PC-3 (cell line): ENCODE results near the gene STX1A. TPM values are rescaled to one million over a fixed set of nuclear protein-coding genes. Genes with fewer than 3 reads are reported as not detected.

Experiments used
- ATAC-seq: fragments of 200-7000 bp; cut with Tn5 transposase; 2 replicates; pipeline ENCODE4 v1.9.1; 2020; ENCODE audit warnings: mild to moderate bottlenecking, moderate library complexity
- Bru-seq: library from RNA; stranded (reverse); fragments of 400-500 nt; gene quantifications from one replicate; lab custom pipeline; 2021; lab: Mats Ljungman, UMichigan
- BruChase-seq, 2 experiments: library from RNA; stranded (reverse); fragments of 400-500 nt; gene quantifications; one replicate each; lab custom pipeline; 2021; lab: Mats Ljungman, UMichigan
- BruUV-seq: library from RNA; stranded (reverse); fragments of 400-500 nt; replicated peaks from 2 replicates; lab custom pipeline; 2021; lab: Mats Ljungman, UMichigan
- CTCF ChIA-PET: fragments of 300-600 bp; sonication (Branson Sonifier 250); formaldehyde crosslinking; loops from one replicate; lab custom pipeline; 2022; ENCODE audit warnings: antibody characterized with exemption; lab: Charles Lee
- POLR2A ChIA-PET: fragments of 300-600 bp; sonication (Branson Sonifier 250); formaldehyde crosslinking; loops from one replicate; lab custom pipeline; 2022; ENCODE audit warnings: antibody characterized with exemption; ENCODE audit not compliant: unreplicated experiment; lab: Charles Lee
- DNase-seq: peaks from one replicate; pipeline ENCODE4 v3.0.0-alpha.2; 2015
- H2AFZ ChIP-seq: fragments of 300-600 bp; sonication (generic); 2 replicates; pipeline ENCODE4 v1.6.0; 2016; ENCODE audit warnings: antibody characterized with exemption, low read length
- H3F3A ChIP-seq: fragments of 300-600 bp; sonication (generic); one replicate; pipeline ENCODE4 v1.6.0; 2017; ENCODE audit warnings: antibody characterized with exemption, low read length, control low read depth, mild to moderate bottlenecking; ENCODE audit not compliant: unreplicated experiment
- H3K27ac ChIP-seq: fragments of 300-600 bp; sonication (generic); 2 replicates; pipeline ENCODE4 v1.5.1; 2016; ENCODE audit warnings: mild to moderate bottlenecking, low read length
- H3K27me3 ChIP-seq: fragments of 300-600 bp; sonication (generic); 2 replicates; pipeline ENCODE4 v1.6.1; 2016; ENCODE audit warnings: low read length, mixed read lengths
- H3K36me3 ChIP-seq: fragments of 300-600 bp; sonication (generic); 2 replicates; pipeline ENCODE4 v1.6.1; 2016; ENCODE audit warnings: low read depth, mixed run types, low read length, mixed read lengths
- H3K4me1 ChIP-seq: fragments of 300-600 bp; sonication (generic); 2 replicates; pipeline ENCODE4 v1.5.1; 2016; ENCODE audit warnings: low read length; ENCODE audit not compliant: insufficient read depth
- H3K4me2 ChIP-seq: fragments of 300-600 bp; sonication (generic); 2 replicates; pipeline ENCODE4 v1.6.0; 2016; ENCODE audit warnings: low read length
- H3K4me3 ChIP-seq: fragments of 300-600 bp; sonication (generic); 2 replicates; pipeline ENCODE4 v1.5.1; 2016; ENCODE audit warnings: mild to moderate bottlenecking, low read length, mixed read lengths
- H3K79me2 ChIP-seq: fragments of 300-600 bp; sonication (generic); 2 replicates; pipeline ENCODE4 v1.6.1; 2017; ENCODE audit warnings: low read length, mixed read lengths
- H3K9ac ChIP-seq: fragments of 300-600 bp; sonication (generic); 2 replicates; pipeline ENCODE4 v1.6.0; 2016; ENCODE audit warnings: mild to moderate bottlenecking, low read length
- H3K9me2 ChIP-seq: fragments of 300-600 bp; sonication (generic); replicated peaks from 2 replicates; pipeline ENCODE4 v1.6.1; 2016; ENCODE audit warnings: mixed run types, low read length, mixed read lengths
- H3K9me3 ChIP-seq: fragments of 300-600 bp; sonication (generic); 2 replicates; pipeline ENCODE4 v1.6.1; 2016; ENCODE audit warnings: low read length, mixed read lengths
- H4K20me1 ChIP-seq: fragments of 300-600 bp; sonication (generic); 2 replicates; pipeline ENCODE4 v1.6.1; 2016; ENCODE audit warnings: low read length, mixed read lengths
- CTCF ChIP-seq: fragments of 300-600 bp; sonication (generic); conservative IDR thresholded peaks from 2 replicates; pipeline ENCODE4 v1.5.1; 2017; ENCODE audit warnings: antibody characterized with exemption, low read depth, mild to moderate bottlenecking, low read length
- EZH2 ChIP-seq: fragments of 300-600 bp; sonication (generic); IDR thresholded peaks from one replicate; pipeline ENCODE4 v1.6.1; 2017; ENCODE audit warnings: antibody characterized with exemption, mild to moderate bottlenecking, low read length; ENCODE audit not compliant: unreplicated experiment
- EZH2phosphoT487 ChIP-seq: fragments of 300-600 bp; sonication (generic); IDR thresholded peaks from 2 replicates; pipeline ENCODE4 v1.6.1; 2018; ENCODE audit warnings: mild to moderate bottlenecking, antibody characterized with exemption, low read length, borderline replicate concordance
- intact Hi-C: fragments of 100-400 bp; cut with micrococcal nuclease; formaldehyde crosslinking; loops from 2 replicates; pipeline ENCODE4 v1.9.0; 2023
- long read RNA-seq: library from polyadenylated mRNA; unstranded; transcript quantifications from one replicate; pipeline ENCODE4 v2.0.0, GENCODE V29; 2021; ENCODE audit not compliant: unreplicated experiment
- total RNA-seq: library from RNA; depleted of rRNA; stranded (reverse); fragments of >200 nt; gene quantifications from 2 replicates; pipeline ENCODE4 v1.2.3, GENCODE V29; 2014; rRNA removed

Gene STX1A
- total RNA-seq (145 and 163 TPM in 2 replicates), Bru-seq, nascent RNA (percentile 98 among the genes with signal in this experiment), BruChase-seq, experiment 1, labeled RNA remaining after a 6-hour chase (percentile 98 among the genes with signal in this experiment), BruChase-seq, experiment 2, labeled RNA remaining after a 2-hour chase (percentile 98 among the genes with signal in this experiment)
- long read RNA-seq, transcript STX1A-209 (2 exons, 928 nt) = major isoform, 23 of 227 reads
- long read RNA-seq, partial matches to known transcripts = 39 of 227 reads
- long read RNA-seq, other reads (novel, unspliced or antisense) = 159 of 227 reads

GRCh38 chr7:73718905-73719805 is at the start of gene STX1A:
TSS of gene STX1A (minus strand) at chr7:73719669. CDS start at chr7:73719631, 38 bp downstream.
- H3K36me3 ChIP-seq = peaks cover 19% of the 10 kb centered on the region
- no peaks in the 10 kb centered on the region for H3K9me3 ChIP-seq
- peak within 1 kb of the TSS; percentile 100 for H3K27ac ChIP-seq
- H3K79me2 ChIP-seq = peaks cover 54% of the 10 kb centered on the region
- H3K4me1 ChIP-seq = peaks cover 50% of the 10 kb centered on the region
- POLR2A ChIA-PET = interaction anchor here (0.6 to 1.6 kb wide), 3 partner anchors 13 to 141 kb away, joined by 5 to 44 read pairs (median 10); partner anchors contain the start of gene TBL2
- intact Hi-C loops = loop anchor here (2.0 to 5.0 kb wide), 2 partner anchors 14 to 52 kb away; partner anchors contain the start of gene VPS37D
- peak within 1 kb of the TSS; percentile 100 for H3K9ac ChIP-seq
- CTCF ChIA-PET = no interaction called here
- BruUV-seq = no TSS peak
- peaks cover 11% of the 10 kb centered on the region for H3F3A ChIP-seq
- no peaks in the 10 kb centered on the region for H3K9me2 ChIP-seq
- no peaks in the 10 kb centered on the region for H3K27me3 ChIP-seq
- ATAC-seq (peak; percentile 9), DNase-seq (peak; percentile 73)
- TF ChIP-seq EZH2 (no peak), EZH2phosphoT487 (no peak), CTCF (no peak)
- peak within 1 kb of the TSS; percentile 95 for H3K4me3 ChIP-seq
- H3K4me2 ChIP-seq = peak within 1 kb of the TSS; percentile 99
- H2AFZ ChIP-seq = no peak within 1 kb of the TSS
- H4K20me1 ChIP-seq = peaks cover 11% of the 10 kb centered on the region; the same call in 1 of the 2 replicates

- Histone ChIP-seq H3K27ac (no peak overlapping the region), H3K4me3 (peak overlapping the region; percentile 69), H3K4me1 (peaks cover 20% of the 10 kb centered on the region; the same call in 1 of the 2 replicates), H3K9ac (peak overlapping the region; percentile 55), H3F3A (no peaks in the 10 kb centered on the region), H3K9me3 (no peaks in the 10 kb centered on the region), H4K20me1 (no peaks in the 10 kb centered on the region), H3K79me2 (peaks cover 16% of the 10 kb centered on the region), H3K9me2 (no peaks in the 10 kb centered on the region), H2AFZ (peak overlapping the region; percentile 84; the same call in 1 of the 2 replicates), H3K4me2 (peak overlapping the region; percentile 96), H3K36me3 (no peaks in the 10 kb centered on the region), H3K27me3 (no peaks in the 10 kb centered on the region)
- DNase-seq (no peak), ATAC-seq (no peak)
- ChIA-PET CTCF (interaction anchor here (0.6 kb wide), 1 partner anchor 132 kb away, joined by 3 read pairs; no protein-coding TSS in a partner anchor), POLR2A (interaction anchor here (0.6 kb wide), 1 partner anchor 86 kb away, joined by 3 read pairs; no protein-coding TSS in a partner anchor)
- intact Hi-C loops = no loop called here
- TF ChIP-seq EZH2 (no peak), CTCF (no peak), EZH2phosphoT487 (no peak)
- no TSS peak for BruUV-seq
Measured at GRCh38 chr7:73768641-73769480, 49.4 kb upstream of the STX1A start.
